OCI-LY7 (cell line): Measurements from ENCODE around the gene ATP8B4.

ENCODE experiments used
- CTCF ChIP-seq: fragments of 200-600 bp; sonication (generic); conservative IDR thresholded peaks from 2 replicates; pipeline ENCODE4 v1.5.1; 2014; ENCODE audit warnings: mild to moderate bottlenecking, antibody characterized with exemption, low read length, moderate library complexity, mixed read lengths
- EZH2phosphoT487 ChIP-seq: fragments of 200-600 bp; sonication (generic); IDR thresholded peaks from 2 replicates; pipeline ENCODE4 v1.6.1; 2018; ENCODE audit warnings: low read depth, borderline replicate concordance, mild to moderate bottlenecking, mixed run types, antibody characterized with exemption, low read length, moderate library complexity, mixed read lengths

DNA sequence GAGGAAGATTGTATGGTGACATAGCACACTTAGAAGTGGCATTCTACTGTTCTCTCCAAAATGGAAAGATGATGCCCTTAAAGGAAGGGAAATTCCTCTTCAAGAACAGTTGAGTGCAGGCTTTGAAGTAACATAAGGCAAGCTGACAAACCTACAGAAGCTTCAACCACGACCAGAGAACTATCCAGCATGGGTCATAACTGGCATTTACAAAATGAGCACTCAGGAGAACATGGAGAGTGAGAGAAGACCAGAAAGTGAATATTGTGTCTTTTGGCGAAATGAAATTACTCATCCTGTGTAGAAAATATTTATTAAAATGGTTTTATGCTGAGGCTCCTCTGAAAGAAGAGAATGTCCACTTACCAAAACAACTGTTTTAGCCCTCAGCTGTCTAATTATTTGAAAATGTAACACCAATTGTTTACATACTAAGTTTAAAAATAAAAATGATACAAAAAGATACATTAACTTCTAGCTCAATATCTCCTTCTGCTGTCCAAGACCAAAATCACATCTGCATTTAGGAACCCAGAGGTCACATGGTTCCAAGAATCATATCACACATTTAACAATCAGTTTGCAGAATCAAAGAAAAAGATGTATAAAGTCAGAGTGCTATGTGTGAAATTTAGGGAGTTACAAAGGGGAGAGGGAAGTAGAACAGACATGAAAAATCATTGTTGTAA is 216.9 kb downstream of the ATP8B4 start:
- TF ChIP-seq CTCF (peak; percentile 36; the same call in 1 of the 2 replicates), EZH2phosphoT487 (no peak)
